ENCODE measurements around the gene SLAIN1. TPM values are rescaled to one million over a fixed set of nuclear protein-coding genes. Genes with fewer than 3 reads are reported as not detected.

SLAIN1 gene
- total RNA-seq, 3 donors from 2014 or later: 3.0 to 16.7 (median 15.1) TPM

DNA sequence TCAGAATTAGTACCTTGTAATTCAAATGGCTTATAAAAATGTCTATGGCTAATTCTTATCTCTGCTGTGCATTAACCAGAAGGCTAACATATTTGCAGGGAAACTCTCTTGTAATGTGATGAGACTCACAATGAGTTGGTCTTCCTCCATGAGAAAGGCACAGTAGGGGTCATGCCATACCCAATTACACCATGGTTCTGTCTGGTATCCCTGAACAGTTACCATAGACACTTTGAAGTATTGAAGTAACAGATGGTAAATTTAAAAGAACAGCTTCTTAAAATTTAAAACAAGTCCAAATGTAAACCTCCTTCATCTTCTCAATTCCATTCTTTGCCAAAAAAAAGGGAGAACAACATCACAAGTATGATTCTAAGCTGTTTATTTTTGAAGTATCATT lies 22.6 kb upstream of the SLAIN1 start:
- Histone ChIP-seq H3K36me3 (no peaks in the 10 kb centered on the region), H3K4me3 (no peak overlapping the region), H3K4me1 (no peaks in the 10 kb centered on the region), H3K27me3 (no peaks in the 10 kb centered on the region), H3K9me3 (peaks cover 0 to 4% of the 10 kb centered on the region in 2 donors), H3K27ac (no peak overlapping the region)
- no peak for TF ChIP-seq POLR2AphosphoS5 (IDR thresholded peaks at IDR 0.05)
- TF ChIP-seq POLR2A (IDR thresholded peaks at IDR 0.05): no peak
- TF ChIP-seq, protein P1, sequence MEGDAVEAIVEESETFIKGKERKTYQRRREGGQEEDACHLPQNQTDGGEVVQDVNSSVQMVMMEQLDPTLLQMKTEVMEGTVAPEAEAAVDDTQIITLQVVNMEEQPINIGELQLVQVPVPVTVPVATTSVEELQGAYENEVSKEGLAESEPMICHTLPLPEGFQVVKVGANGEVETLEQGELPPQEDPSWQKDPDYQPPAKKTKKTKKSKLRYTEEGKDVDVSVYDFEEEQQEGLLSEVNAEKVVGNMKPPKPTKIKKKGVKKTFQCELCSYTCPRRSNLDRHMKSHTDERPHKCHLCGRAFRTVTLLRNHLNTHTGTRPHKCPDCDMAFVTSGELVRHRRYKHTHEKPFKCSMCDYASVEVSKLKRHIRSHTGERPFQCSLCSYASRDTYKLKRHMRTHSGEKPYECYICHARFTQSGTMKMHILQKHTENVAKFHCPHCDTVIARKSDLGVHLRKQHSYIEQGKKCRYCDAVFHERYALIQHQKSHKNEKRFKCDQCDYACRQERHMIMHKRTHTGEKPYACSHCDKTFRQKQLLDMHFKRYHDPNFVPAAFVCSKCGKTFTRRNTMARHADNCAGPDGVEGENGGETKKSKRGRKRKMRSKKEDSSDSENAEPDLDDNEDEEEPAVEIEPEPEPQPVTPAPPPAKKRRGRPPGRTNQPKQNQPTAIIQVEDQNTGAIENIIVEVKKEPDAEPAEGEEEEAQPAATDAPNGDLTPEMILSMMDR (IDR thresholded peaks at IDR 0.05): no peak
- DNase-seq (ENCODE audit: low spot score in 2 of 2): no peak
- intact Hi-C loops (cut with DNase I; ENCODE audit: low total_unique reads): no loop called here

GRCh38 chr13:77678691-77679235 lies 18.7 kb upstream of the SLAIN1 start:
- no peaks in the 10 kb centered on the region for H3K4me1 ChIP-seq
- H3K27ac ChIP-seq: no peak overlapping the region
- DNase-seq (ENCODE audit: low spot score in 2 of 2): no peak
- H3K27me3 ChIP-seq: no peaks in the 10 kb centered on the region
- TF ChIP-seq POLR2AphosphoS5 (IDR thresholded peaks at IDR 0.05) (no peak), POLR2A (IDR thresholded peaks at IDR 0.05) (no peak)
- TF ChIP-seq, protein P1 (IDR thresholded peaks at IDR 0.05): no peak
- peaks cover 0 to 4% of the 10 kb centered on the region in 2 donors for H3K9me3 ChIP-seq
- intact Hi-C loops (cut with DNase I; ENCODE audit: low total_unique reads): no loop called here
- H3K4me3 ChIP-seq: no peak overlapping the region
- H3K36me3 ChIP-seq: no peaks in the 10 kb centered on the region

GRCh38 chr13:77687799-77688198 lies 9.7 kb upstream of the SLAIN1 start:
- DNase-seq (ENCODE audit: low spot score in 2 of 2): no peak
- Histone ChIP-seq H3K36me3 (no peaks in the 10 kb centered on the region), H3K27ac (no peak overlapping the region), H3K27me3 (no peaks in the 10 kb centered on the region), H3K9me3 (peaks cover 0 to 7% of the 10 kb centered on the region in 2 donors), H3K4me3 (no peak overlapping the region), H3K4me1 (no peaks in the 10 kb centered on the region)
- intact Hi-C loops (cut with DNase I; ENCODE audit: low total_unique reads): no loop called here
- TF ChIP-seq, protein P1 (IDR thresholded peaks at IDR 0.05): no peak
- TF ChIP-seq POLR2AphosphoS5 (IDR thresholded peaks at IDR 0.05) (no peak), POLR2A (IDR thresholded peaks at IDR 0.05) (no peak)

GRCh38 chr13:77691871-77692270 lies 5.6 kb upstream of the SLAIN1 start:
- H3K27me3 ChIP-seq: no peaks in the 10 kb centered on the region
- no peak for TF ChIP-seq POLR2AphosphoS5 (IDR thresholded peaks at IDR 0.05)
- no peak overlapping the region for H3K27ac ChIP-seq
- no peaks in the 10 kb centered on the region for H3K9me3 ChIP-seq
- H3K4me1 ChIP-seq: no peaks in the 10 kb centered on the region
- intact Hi-C loops (cut with DNase I; ENCODE audit: low total_unique reads): no loop called here
- DNase-seq (ENCODE audit: low spot score in 2 of 2): no peak
- H3K36me3 ChIP-seq: no peaks in the 10 kb centered on the region
- H3K4me3 ChIP-seq: no peak overlapping the region

DNA sequence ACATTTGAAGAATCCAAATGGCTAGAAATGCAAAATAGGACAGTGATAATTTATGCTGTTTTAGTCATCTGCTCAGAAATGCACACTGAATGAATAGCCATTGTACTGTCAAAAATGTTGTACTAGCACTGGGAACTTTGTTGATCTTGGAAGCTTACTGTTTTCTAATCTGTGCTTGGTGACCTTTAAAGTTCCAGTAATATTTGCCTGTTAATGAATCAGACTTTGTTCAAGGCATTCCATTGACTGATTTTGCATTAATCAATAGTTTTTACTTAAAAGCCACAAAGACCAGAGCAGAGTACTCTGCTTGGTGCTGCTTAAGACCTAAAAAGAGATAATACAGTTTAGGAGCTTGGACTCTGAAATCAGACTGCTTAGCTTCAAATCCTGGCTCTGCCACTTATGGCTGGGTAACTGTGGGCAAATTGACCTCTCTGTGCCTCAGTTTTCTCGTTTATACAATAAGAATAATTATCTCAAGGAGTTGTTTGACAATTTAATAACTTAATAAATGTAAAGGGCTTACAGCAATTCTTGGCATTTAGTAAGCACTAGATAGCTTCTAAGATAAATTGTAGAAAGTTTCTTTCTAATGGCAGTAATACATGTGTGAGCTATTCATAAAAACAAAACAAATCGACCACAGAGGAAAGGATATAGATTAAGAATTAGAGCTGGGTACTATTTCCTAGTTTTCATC lies 4.6 kb upstream of the SLAIN1 start:
- TF ChIP-seq, protein P1 (IDR thresholded peaks at IDR 0.05): no peak
- no peak for TF ChIP-seq POLR2AphosphoS5 (IDR thresholded peaks at IDR 0.05)
- TF ChIP-seq POLR2A (IDR thresholded peaks at IDR 0.05): no peak
- intact Hi-C loops (cut with DNase I; ENCODE audit: low total_unique reads): no loop called here

More for the DNA sequence above, 4.6 kb upstream of the SLAIN1 start:
- no peaks in the 10 kb centered on the region for H3K27me3 ChIP-seq
- no peaks in the 10 kb centered on the region for H3K9me3 ChIP-seq
- H3K36me3 ChIP-seq: no peaks in the 10 kb centered on the region
- no peaks in the 10 kb centered on the region for H3K4me1 ChIP-seq
- H3K27ac ChIP-seq: no peak overlapping the region
- no peak for DNase-seq (ENCODE audit: low spot score in 2 of 2)
- H3K4me3 ChIP-seq: no peak overlapping the region
